Adrenal gland (tissue), 5 donors: ENCODE measurements around the gene FBXL5.
A peak's percentile ranks its signal among the peaks of the same experiment; 100 is the strongest.

Source experiments
- POLR2A ChIP-seq, 2 donors: fragments of 450-650 bp; IDR thresholded peaks; one replicate each; pipeline ENCODE4 v1.6.1; 2017; ENCODE audit warnings: antibody characterized with exemption in 2 of 2, mild to moderate bottlenecking in 2 of 2, moderate library complexity in 1 of 2
- TF ChIP-seq, protein P1 (sequence below), 6 experiments: fragments of 450-650 bp in 4 of 6; fragments of 200-600 bp in 2 of 6; sonication (generic) in 1 of 6; IDR thresholded peaks; 1 replicate in 5 of 6; 2 replicates in 1 of 6; pipeline versions ENCODE4 v1.5.1 to v1.8.0; 2016 to 2021; ENCODE audit warnings: antibody characterized with exemption in 6 of 6, mild to moderate bottlenecking in 2 of 6, moderate library complexity in 1 of 6
- donor health status: DM: no; HTN: no; CAD: no.

DNA sequence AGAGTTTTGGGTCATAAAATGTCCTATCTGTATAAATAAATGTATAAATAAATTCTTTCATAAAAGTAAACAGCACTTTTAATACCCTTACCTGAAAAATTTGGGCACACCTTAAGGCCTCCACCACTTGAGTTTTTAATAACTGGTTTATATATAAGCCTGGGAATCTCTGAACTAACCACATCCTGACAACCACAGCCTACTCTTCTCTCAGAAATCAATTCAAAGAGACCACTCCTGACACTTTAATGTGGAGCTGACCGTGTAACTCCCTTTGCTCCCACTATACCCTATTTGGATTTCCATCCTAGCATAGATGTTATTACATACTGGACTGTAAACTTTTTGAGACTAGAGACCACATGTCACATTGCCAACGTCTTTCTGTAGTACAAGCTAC lies 3.5 kb downstream of the FBXL5 start:
- TF ChIP-seq, protein P1, sequence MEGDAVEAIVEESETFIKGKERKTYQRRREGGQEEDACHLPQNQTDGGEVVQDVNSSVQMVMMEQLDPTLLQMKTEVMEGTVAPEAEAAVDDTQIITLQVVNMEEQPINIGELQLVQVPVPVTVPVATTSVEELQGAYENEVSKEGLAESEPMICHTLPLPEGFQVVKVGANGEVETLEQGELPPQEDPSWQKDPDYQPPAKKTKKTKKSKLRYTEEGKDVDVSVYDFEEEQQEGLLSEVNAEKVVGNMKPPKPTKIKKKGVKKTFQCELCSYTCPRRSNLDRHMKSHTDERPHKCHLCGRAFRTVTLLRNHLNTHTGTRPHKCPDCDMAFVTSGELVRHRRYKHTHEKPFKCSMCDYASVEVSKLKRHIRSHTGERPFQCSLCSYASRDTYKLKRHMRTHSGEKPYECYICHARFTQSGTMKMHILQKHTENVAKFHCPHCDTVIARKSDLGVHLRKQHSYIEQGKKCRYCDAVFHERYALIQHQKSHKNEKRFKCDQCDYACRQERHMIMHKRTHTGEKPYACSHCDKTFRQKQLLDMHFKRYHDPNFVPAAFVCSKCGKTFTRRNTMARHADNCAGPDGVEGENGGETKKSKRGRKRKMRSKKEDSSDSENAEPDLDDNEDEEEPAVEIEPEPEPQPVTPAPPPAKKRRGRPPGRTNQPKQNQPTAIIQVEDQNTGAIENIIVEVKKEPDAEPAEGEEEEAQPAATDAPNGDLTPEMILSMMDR (IDR thresholded peaks at IDR 0.05) = no peak
- peak in 1 of 2 donors; percentile 35 for TF ChIP-seq POLR2A (IDR thresholded peaks at IDR 0.05)
